HepG2 (cell line): ENCODE measurements around the gene LDHAL6B. TPM values are rescaled to one million over a fixed set of nuclear protein-coding genes. Genes with fewer than 3 reads are reported as not detected.

Experiments
- ATAC-seq: fragments of 200-7000 bp; cut with Tn5 transposase; 3 replicates; pipeline ENCODE4 v1.9.1; 2020; ENCODE audit warnings: mild to moderate bottlenecking, moderate library complexity
- BruUV-seq: library from RNA; stranded (reverse); fragments of 400-500 nt; replicated peaks from 2 replicates; lab custom pipeline; 2021; lab: Mats Ljungman, UMichigan
- CTCF ChIA-PET: fragments of 300-600 bp; formaldehyde crosslinking; extraction: SDS; loops from one replicate; lab custom pipeline; 2021; ENCODE audit warnings: low total read pairs, inconsistent platforms, low intra/inter-chr PET ratio; lab: Yijun Ruan, JAX
- POLR2A ChIA-PET: fragments of 350-600 bp; sonication (Branson Sonifier 250); formaldehyde crosslinking; loops from one replicate; lab custom pipeline; 2020; ENCODE audit warnings: antibody characterized with exemption, inconsistent platforms; lab: Yijun Ruan, JAX
- DNase-seq: peaks from one replicate; pipeline ENCODE4 v3.0.0-alpha.2; 2015; ENCODE audit warnings: low spot score
- FAIRE-seq: peaks from 3 replicates; lab custom pipeline; 2011; peaks lifted over from hg19 to GRCh38; lab: Jason Lieb, UNC
- H2AFZ ChIP-seq: one replicate; pipeline ENCODE4 v1.6.1; 2011; ENCODE audit warnings: low read length, inconsistent platforms
- H3K27ac ChIP-seq: fragments of 300-600 bp; 3 replicates; pipeline ENCODE4 v1.8.0; 2011; ENCODE audit warnings: mixed run types, mild to moderate bottlenecking, mixed read lengths, low read length, inconsistent platforms; ENCODE audit not compliant: insufficient read depth; ENCODE audit errors: extremely low read length
- H3K27me3 ChIP-seq, 2 experiments: fragments of 200-600 bp in 1 of 2; 2 replicates in 1 of 2; 3 replicates in 1 of 2; pipeline versions ENCODE4 v1.6.0 to v1.8.0; 2011; ENCODE audit warnings: low read length in 2 of 2, mild to moderate bottlenecking in 2 of 2, moderate library complexity in 2 of 2, inconsistent platforms in 1 of 2; ENCODE audit not compliant: insufficient read depth in 2 of 2, control insufficient read depth in 1 of 2
- H3K36me3 ChIP-seq, 2 experiments: fragments of 200-600 bp in 1 of 2; replicated peaks in 1 of 2; 2 replicates in 1 of 2; 3 replicates in 1 of 2; pipeline versions ENCODE4 v1.5.1 to v1.8.0; 2011; ENCODE audit warnings: low read length in 2 of 2, inconsistent platforms in 1 of 2; ENCODE audit not compliant: insufficient read depth in 2 of 2, control insufficient read depth in 1 of 2
- H3K4me1 ChIP-seq: 2 replicates; pipeline ENCODE4 v1.5.1; 2012; ENCODE audit warnings: low read length, inconsistent platforms; ENCODE audit not compliant: insufficient read depth
- H3K4me2 ChIP-seq: 2 replicates; pipeline ENCODE4 v1.6.0; 2011; ENCODE audit warnings: low read depth, low read length, inconsistent platforms
- H3K4me3 ChIP-seq, 3 experiments: fragments of 200-600 bp in 1 of 3; sonication (generic), shearing (Covaris generic) in 1 of 3; replicated peaks in 1 of 3; 2 replicates each; pipeline ENCODE4 v1.5.1; 2011 to 2016; ENCODE audit warnings: low read length in 3 of 3, inconsistent platforms in 2 of 3, low read depth in 2 of 3, mild to moderate bottlenecking in 2 of 3, control low read depth in 1 of 3, mixed read lengths in 1 of 3; ENCODE audit not compliant: insufficient read depth in 1 of 3
- H3K79me2 ChIP-seq: one replicate; pipeline ENCODE4 v1.6.1; 2011; ENCODE audit warnings: low read length, inconsistent platforms; ENCODE audit not compliant: insufficient read depth
- H3K9ac ChIP-seq: 2 replicates; pipeline ENCODE4 v1.6.0; 2011; ENCODE audit warnings: mild to moderate bottlenecking, low read depth, low read length, inconsistent platforms; ENCODE audit not compliant: insufficient read depth
- H3K9me3 ChIP-seq: 2 replicates; pipeline ENCODE4 v1.5.1; 2012; ENCODE audit warnings: mild to moderate bottlenecking, low read length
- H4K20me1 ChIP-seq: 2 replicates; pipeline ENCODE4 v1.6.0; 2011; ENCODE audit warnings: inconsistent platforms, mild to moderate bottlenecking, low read length, moderate library complexity; ENCODE audit not compliant: insufficient read depth
- ATF3 ChIP-seq: sonication (generic); formaldehyde crosslinking; IDR thresholded peaks from 2 replicates; pipeline ENCODE4 v1.4.0; 2020; ENCODE audit warnings: missing genetic modification reagents
- NFKBIZ ChIP-seq: IDR thresholded peaks from 2 replicates; pipeline ENCODE4 v1.6.1; 2018; ENCODE audit warnings: missing genetic modification reagents, missing compliant biosample characterization
- POLR2A ChIP-seq, 2 experiments: IDR thresholded peaks; 2 replicates each; pipeline ENCODE4 v1.6.1; 2011; ENCODE audit warnings: low read depth in 2 of 2, low read length in 2 of 2, mild to moderate bottlenecking in 1 of 2, moderate library complexity in 1 of 2; ENCODE audit not compliant: insufficient read depth in 1 of 2
- TCF7L2 ChIP-seq: IDR thresholded peaks from 2 replicates; pipeline ENCODE4 v1.6.1; 2011; ENCODE audit warnings: mild to moderate bottlenecking, low read depth, low read length, moderate library complexity
- TOPORS ChIP-seq: sonication (generic); formaldehyde crosslinking; IDR thresholded peaks from 2 replicates; pipeline ENCODE4 v1.8.0; 2023; ENCODE audit warnings: mild to moderate bottlenecking, missing genetic modification reagents
- ZNF232 ChIP-seq: sonication (generic); formaldehyde crosslinking; IDR thresholded peaks from 2 replicates; pipeline ENCODE4 v1.4.0; 2020; ENCODE audit warnings: missing genetic modification reagents, borderline replicate concordance
- ZNF326 ChIP-seq: sonication (generic); formaldehyde crosslinking; IDR thresholded peaks from 2 replicates; pipeline ENCODE4 v1.4.0; 2020; ENCODE audit warnings: missing genetic modification reagents, borderline replicate concordance
- ZNF720 ChIP-seq: sonication (generic); formaldehyde crosslinking; IDR thresholded peaks from 2 replicates; pipeline ENCODE4 v1.4.0; 2020; ENCODE audit warnings: missing genetic modification reagents
- WGBS: methylation state at CpG from one replicate; pipeline ENCODE4 v1.1.6; 2017; ENCODE audit warnings: low lambda C conversion rate; 5-methylcytosine and 5-hydroxymethylcytosine counted together
- in situ Hi-C: cut with HindIII; loops from 2 replicates; pipeline ENCODE4 v1.10.0; 2017; ENCODE audit warnings: low pct_unique_long_range_greater_than_20kb; ENCODE audit not compliant: extremely low pct_ligation_motif_present
- intact Hi-C: fragments of 100-400 bp; cut with micrococcal nuclease; formaldehyde crosslinking; loops from one replicate; pipeline ENCODE4 v1.10.0; 2022; ENCODE audit not compliant: unreplicated experiment
- polyA plus RNA-seq, 8 experiments: library from polyadenylated mRNA; depleted of rRNA in 3 of 8; stranded (reverse) in 7 of 8; unstranded in 1 of 8; fragments of >200 nt; fragmentation: Illumina TruSeq in 4 of 8; extraction: Trizol in 4 of 8; gene quantifications; 2 replicates each; pipeline versions ENCODE4 v1.2.1 to v1.2.3, GENCODE V29; 2011 to 2016; ENCODE audit warnings: low read depth in 4 of 8, missing spikeins in 1 of 8, mixed read lengths in 1 of 8; ENCODE audit not compliant: insufficient read depth in 1 of 8
- total RNA-seq, 5 experiments: library from RNA; depleted of rRNA; stranded (reverse); fragments of >200 nt; fragmentation: Illumina TruSeq; extraction: Trizol; gene quantifications; 2 replicates each; pipeline ENCODE4 v1.2.3, GENCODE V29; 2016; ENCODE audit warnings: low read depth in 1 of 5
- TF ChIP-seq, protein P1 (sequence below): sonication (generic); formaldehyde crosslinking; IDR thresholded peaks from 2 replicates; pipeline ENCODE4 v1.4.0; 2020; ENCODE audit warnings: mild to moderate bottlenecking, missing genetic modification reagents
- TF ChIP-seq, protein P2 (sequence below): sonication (generic); formaldehyde crosslinking; IDR thresholded peaks from 2 replicates; pipeline ENCODE4 v1.9.0; 2021; ENCODE audit warnings: missing genetic modification reagents, borderline replicate concordance
- TF ChIP-seq, protein P3 (sequence below): sonication (generic); formaldehyde crosslinking; IDR thresholded peaks from 2 replicates; pipeline ENCODE4 v1.9.0; 2021; ENCODE audit warnings: missing genetic modification reagents, borderline replicate concordance
- TF ChIP-seq, protein P4 (sequence below): sonication (generic); formaldehyde crosslinking; IDR thresholded peaks from 2 replicates; pipeline ENCODE4 v1.5.1; 2020; ENCODE audit warnings: mild to moderate bottlenecking, missing genetic modification reagents, borderline replicate concordance

LDHAL6B gene
- total and polyA plus RNA-seq, 2 of the 13 experiments (the other 11 are each of a cell fraction or from before 2014, with no cell fraction given) = not detected

DNA sequence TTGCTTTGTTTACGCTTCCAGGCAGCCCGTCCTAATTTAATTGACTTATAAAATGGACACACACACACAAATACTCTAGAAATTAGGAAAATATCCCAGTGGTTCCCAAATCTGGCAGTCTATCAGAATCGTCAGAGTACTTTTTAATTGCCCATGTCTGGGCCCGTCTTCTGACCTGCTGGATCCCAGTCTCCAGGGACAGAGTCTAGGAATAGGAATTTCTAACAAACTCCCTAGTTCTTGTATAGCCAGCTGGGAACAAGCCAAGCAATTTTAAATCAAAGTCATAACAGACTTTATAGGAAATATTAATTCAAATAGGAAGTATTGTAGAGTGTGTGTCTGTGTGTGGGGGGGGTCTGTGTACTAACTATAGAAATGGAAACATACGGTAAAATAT, 33.4 kb downstream of the LDHAL6B start:
- Histone ChIP-seq H3K79me2 (no peaks in the 10 kb centered on the region), H2AFZ (no peak overlapping the region), H4K20me1 (no peaks in the 10 kb centered on the region)
- FAIRE-seq = no peak
- TF ChIP-seq ATF3 (no peak), TOPORS (CRISPR knock-in tag) (no peak), ZNF720 (CRISPR knock-in tag) (no peak), TCF7L2 (no peak), ZNF232 (no peak), ZNF326 (no peak)
- TF ChIP-seq, protein P1, sequence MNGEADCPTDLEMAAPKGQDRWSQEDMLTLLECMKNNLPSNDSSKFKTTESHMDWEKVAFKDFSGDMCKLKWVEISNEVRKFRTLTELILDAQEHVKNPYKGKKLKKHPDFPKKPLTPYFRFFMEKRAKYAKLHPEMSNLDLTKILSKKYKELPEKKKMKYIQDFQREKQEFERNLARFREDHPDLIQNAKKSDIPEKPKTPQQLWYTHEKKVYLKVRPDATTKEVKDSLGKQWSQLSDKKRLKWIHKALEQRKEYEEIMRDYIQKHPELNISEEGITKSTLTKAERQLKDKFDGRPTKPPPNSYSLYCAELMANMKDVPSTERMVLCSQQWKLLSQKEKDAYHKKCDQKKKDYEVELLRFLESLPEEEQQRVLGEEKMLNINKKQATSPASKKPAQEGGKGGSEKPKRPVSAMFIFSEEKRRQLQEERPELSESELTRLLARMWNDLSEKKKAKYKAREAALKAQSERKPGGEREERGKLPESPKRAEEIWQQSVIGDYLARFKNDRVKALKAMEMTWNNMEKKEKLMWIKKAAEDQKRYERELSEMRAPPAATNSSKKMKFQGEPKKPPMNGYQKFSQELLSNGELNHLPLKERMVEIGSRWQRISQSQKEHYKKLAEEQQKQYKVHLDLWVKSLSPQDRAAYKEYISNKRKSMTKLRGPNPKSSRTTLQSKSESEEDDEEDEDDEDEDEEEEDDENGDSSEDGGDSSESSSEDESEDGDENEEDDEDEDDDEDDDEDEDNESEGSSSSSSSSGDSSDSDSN (CRISPR knock-in tag) = no peak
- TF ChIP-seq, all 625 proteins: peak for 0
- ChIA-PET POLR2A (no interaction called here), CTCF (no interaction called here)
- in situ Hi-C loops = no loop called here
- no peaks in the 10 kb centered on the region for H3K27me3 ChIP-seq
- H3K36me3 ChIP-seq = peaks cover 0 to 3% of the 10 kb centered on the region in 2 experiments; a peak in 1 of 5 replicates
- ATAC-seq (no peak), DNase-seq (no peak)
- H3K4me2 ChIP-seq = no peak overlapping the region
- WGBS = 77% methylated on average over 5 of the region's 5 CpGs
- intact Hi-C loops = no loop called here
- H3K27ac ChIP-seq = no peak overlapping the region
- no peak overlapping the region for H3K4me3 ChIP-seq
- no peaks in the 10 kb centered on the region for H3K9me3 ChIP-seq
- H3K4me1 ChIP-seq = peaks cover 17% of the 10 kb centered on the region
- no TSS peak for BruUV-seq
- H3K9ac ChIP-seq = no peak overlapping the region

GRCh38 chr15:59242649-59243048, 36.0 kb downstream of the LDHAL6B start:
- H3K9ac ChIP-seq = no peak overlapping the region
- H3K27ac ChIP-seq = no peak overlapping the region
- CTCF ChIA-PET = no interaction called here
- POLR2A ChIA-PET = no interaction called here
- no peak overlapping the region for H3K4me2 ChIP-seq
- DNase-seq (no peak), ATAC-seq (no peak), FAIRE-seq (no peak)
- no TSS peak for BruUV-seq
- H3K36me3 ChIP-seq = peaks cover 0 to 3% of the 10 kb centered on the region in 2 experiments; a peak in 1 of 5 replicates
- no peak overlapping the region for H2AFZ ChIP-seq
- intact Hi-C loops (no loop called here), in situ Hi-C loops (no loop called here)
- H4K20me1 ChIP-seq = no peaks in the 10 kb centered on the region
- H3K27me3 ChIP-seq = no peaks in the 10 kb centered on the region
- H3K4me3 ChIP-seq = no peak overlapping the region
- H3K79me2 ChIP-seq = no peaks in the 10 kb centered on the region
- WGBS = 97% methylated on average over 2 of the region's 2 CpGs
- H3K9me3 ChIP-seq = no peaks in the 10 kb centered on the region
- peaks cover 4% of the 10 kb centered on the region for H3K4me1 ChIP-seq
- TF ChIP-seq, protein P2, sequence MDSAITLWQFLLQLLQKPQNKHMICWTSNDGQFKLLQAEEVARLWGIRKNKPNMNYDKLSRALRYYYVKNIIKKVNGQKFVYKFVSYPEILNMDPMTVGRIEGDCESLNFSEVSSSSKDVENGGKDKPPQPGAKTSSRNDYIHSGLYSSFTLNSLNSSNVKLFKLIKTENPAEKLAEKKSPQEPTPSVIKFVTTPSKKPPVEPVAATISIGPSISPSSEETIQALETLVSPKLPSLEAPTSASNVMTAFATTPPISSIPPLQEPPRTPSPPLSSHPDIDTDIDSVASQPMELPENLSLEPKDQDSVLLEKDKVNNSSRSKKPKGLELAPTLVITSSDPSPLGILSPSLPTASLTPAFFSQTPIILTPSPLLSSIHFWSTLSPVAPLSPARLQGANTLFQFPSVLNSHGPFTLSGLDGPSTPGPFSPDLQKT (CRISPR knock-in tag) = no peak
- TF ChIP-seq NFKBIZ (no peak), POLR2A (IDR thresholded peaks at IDR 0.05; ENCODE audit: insufficient read depth in 1 of 2, low read depth in 2 of 2, low read length in 2 of 2) (no peak)
- TF ChIP-seq, protein P3, sequence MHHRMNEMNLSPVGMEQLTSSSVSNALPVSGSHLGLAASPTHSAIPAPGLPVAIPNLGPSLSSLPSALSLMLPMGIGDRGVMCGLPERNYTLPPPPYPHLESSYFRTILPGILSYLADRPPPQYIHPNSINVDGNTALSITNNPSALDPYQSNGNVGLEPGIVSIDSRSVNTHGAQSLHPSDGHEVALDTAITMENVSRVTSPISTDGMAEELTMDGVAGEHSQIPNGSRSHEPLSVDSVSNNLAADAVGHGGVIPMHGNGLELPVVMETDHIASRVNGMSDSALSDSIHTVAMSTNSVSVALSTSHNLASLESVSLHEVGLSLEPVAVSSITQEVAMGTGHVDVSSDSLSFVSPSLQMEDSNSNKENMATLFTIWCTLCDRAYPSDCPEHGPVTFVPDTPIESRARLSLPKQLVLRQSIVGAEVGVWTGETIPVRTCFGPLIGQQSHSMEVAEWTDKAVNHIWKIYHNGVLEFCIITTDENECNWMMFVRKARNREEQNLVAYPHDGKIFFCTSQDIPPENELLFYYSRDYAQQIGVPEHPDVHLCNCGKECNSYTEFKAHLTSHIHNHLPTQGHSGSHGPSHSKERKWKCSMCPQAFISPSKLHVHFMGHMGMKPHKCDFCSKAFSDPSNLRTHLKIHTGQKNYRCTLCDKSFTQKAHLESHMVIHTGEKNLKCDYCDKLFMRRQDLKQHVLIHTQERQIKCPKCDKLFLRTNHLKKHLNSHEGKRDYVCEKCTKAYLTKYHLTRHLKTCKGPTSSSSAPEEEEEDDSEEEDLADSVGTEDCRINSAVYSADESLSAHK = no peak
- TF ChIP-seq, protein P4, sequence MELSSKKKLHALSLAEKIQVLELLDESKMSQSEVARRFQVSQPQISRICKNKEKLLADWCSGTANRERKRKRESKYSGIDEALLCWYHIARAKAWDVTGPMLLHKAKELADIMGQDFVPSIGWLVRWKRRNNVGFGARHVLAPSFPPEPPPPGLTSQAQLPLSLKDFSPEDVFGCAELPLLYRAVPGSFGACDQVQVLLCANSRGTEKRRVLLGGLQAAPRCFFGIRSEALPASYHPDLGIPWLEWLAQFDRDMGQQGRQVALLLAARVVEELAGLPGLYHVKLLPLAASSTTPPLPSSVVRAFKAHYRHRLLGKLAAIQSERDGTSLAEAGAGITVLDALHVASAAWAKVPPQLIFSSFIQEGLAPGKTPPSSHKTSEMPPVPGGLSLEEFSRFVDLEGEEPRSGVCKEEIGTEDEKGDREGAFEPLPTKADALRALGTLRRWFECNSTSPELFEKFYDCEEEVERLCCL (CRISPR knock-in tag) = no peak
